H1 (cell line): ENCODE data around the gene CACNA1G. TPM values are rescaled to one million over a fixed set of nuclear protein-coding genes. Genes with fewer than 3 reads are reported as not detected.
A peak's percentile ranks its signal among the peaks of the same experiment; 100 is the strongest.

Source experiments
- KDM1A ChIP-seq: fragments of 200-600, 300-600 bp; sonication (generic); IDR thresholded peaks from 2 replicates; pipeline ENCODE4 v1.7.1; 2016; ENCODE audit warnings: mild to moderate bottlenecking, low read length, borderline replicate concordance
- PHF8 ChIP-seq: fragments of 200-600 bp; sonication (generic); conservative IDR thresholded peaks from 2 replicates; pipeline ENCODE4 v1.7.1; 2012; ENCODE audit warnings: low read depth, mild to moderate bottlenecking, inconsistent platforms, low read length, moderate library complexity
- RBBP5 ChIP-seq: IDR thresholded peaks from 2 replicates; pipeline ENCODE4 v1.7.1; 2012; ENCODE audit warnings: low read depth, mild to moderate bottlenecking, inconsistent platforms, low read length, moderate library complexity, borderline replicate concordance
- SP4 ChIP-seq: IDR thresholded peaks from 2 replicates; pipeline ENCODE4 v1.6.1; 2012; ENCODE audit warnings: low read length, inconsistent platforms
- polyA plus RNA-seq, 7 experiments: library from polyadenylated mRNA; depleted of rRNA in 3 of 7; stranded (reverse) in 5 of 7; unstranded in 2 of 7; fragments of >200 nt in 5 of 7; fragments of 200-250 nt in 2 of 7; gene quantifications; 1 replicate in 5 of 7; 2 replicates in 1 of 7; 4 replicates in 1 of 7; pipeline versions ENCODE4 v1.2.1 to v1.2.3, GENCODE V29; 2011 to 2013; ENCODE audit warnings: missing spikeins in 2 of 7, mixed read lengths in 2 of 7
- total RNA-seq: library from RNA; stranded (reverse); fragmentation: NEBNext Ultra II Directional; extraction: Animal tissue kit (Norgen Biotek cat#: 25700); gene quantifications from 2 replicates; pipeline ENCODE4 v1.2.1, GENCODE V29; 2021
- TF ChIP-seq, protein P1 (sequence below), 3 experiments: IDR thresholded peaks; 1 replicate in 2 of 3; 2 replicates in 1 of 3; pipeline versions ENCODE4 v1.5.1 to v1.6.1; 2011; ENCODE audit warnings: low read length in 3 of 3, mild to moderate bottlenecking in 3 of 3, inconsistent platforms in 2 of 3, low read depth in 1 of 3, moderate library complexity in 1 of 3; ENCODE audit not compliant: insufficient read depth in 1 of 3; ENCODE audit errors: control extremely low read depth in 1 of 3
- TF ChIP-seq, protein P2 (sequence below): IDR thresholded peaks from 2 replicates; pipeline ENCODE4 v1.6.1; 2012; ENCODE audit warnings: low read length, inconsistent platforms

Gene CACNA1G
- total and polyA plus RNA-seq, 2 of the 8 experiments (the other 6 are each of a cell fraction or from before 2014, with no cell fraction given): 2.9 to 4.9 TPM

DNA sequence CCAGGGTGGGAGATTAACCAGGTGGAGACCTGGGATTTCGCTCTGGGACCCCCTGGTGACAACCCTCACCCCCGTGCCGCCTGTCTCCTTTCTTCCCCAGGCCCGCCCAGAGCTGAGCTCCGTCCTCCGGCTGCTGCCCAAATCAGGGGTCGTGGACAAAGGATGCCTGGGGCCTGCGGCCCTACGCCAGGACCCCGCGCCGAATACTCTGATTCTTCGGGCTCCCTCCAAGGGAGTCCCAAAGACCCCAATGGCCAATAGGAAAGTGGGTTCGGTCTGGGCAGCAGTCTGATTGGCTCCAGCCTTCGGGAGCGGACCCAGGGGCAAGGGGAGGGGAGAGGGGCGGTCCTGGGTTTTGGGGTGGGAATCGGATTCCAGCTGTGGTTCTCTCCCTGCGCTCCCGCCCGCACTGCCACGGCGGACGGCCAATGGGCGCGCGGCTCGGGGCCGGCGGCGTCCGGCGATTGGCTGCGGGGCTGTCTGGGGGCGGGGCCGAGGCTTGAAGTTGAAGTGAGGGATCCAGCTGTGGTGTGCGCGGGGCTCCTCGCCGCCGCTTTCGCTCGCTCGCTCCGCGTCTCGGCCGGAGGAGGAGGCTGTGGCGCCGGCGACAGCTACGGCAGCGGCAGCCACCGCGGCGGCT lies at the start of gene CACNA1G (continued):
- peak; percentile 62 for TF ChIP-seq PHF8
- no peak for TF ChIP-seq RBBP5
- peak; percentile 86; the same call in 1 of the 2 replicates for TF ChIP-seq SP4
- TF ChIP-seq, protein P1, sequence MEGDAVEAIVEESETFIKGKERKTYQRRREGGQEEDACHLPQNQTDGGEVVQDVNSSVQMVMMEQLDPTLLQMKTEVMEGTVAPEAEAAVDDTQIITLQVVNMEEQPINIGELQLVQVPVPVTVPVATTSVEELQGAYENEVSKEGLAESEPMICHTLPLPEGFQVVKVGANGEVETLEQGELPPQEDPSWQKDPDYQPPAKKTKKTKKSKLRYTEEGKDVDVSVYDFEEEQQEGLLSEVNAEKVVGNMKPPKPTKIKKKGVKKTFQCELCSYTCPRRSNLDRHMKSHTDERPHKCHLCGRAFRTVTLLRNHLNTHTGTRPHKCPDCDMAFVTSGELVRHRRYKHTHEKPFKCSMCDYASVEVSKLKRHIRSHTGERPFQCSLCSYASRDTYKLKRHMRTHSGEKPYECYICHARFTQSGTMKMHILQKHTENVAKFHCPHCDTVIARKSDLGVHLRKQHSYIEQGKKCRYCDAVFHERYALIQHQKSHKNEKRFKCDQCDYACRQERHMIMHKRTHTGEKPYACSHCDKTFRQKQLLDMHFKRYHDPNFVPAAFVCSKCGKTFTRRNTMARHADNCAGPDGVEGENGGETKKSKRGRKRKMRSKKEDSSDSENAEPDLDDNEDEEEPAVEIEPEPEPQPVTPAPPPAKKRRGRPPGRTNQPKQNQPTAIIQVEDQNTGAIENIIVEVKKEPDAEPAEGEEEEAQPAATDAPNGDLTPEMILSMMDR (IDR thresholded peaks at IDR 0.05; ENCODE audit: control extremely low read depth in 1 of 3, insufficient read depth in 1 of 3, low read depth in 1 of 3, low read length in 3 of 3): no peak
- TF ChIP-seq KDM1A: peak; percentile 67; the same call in 1 of the 2 replicates
- TF ChIP-seq, protein P2, sequence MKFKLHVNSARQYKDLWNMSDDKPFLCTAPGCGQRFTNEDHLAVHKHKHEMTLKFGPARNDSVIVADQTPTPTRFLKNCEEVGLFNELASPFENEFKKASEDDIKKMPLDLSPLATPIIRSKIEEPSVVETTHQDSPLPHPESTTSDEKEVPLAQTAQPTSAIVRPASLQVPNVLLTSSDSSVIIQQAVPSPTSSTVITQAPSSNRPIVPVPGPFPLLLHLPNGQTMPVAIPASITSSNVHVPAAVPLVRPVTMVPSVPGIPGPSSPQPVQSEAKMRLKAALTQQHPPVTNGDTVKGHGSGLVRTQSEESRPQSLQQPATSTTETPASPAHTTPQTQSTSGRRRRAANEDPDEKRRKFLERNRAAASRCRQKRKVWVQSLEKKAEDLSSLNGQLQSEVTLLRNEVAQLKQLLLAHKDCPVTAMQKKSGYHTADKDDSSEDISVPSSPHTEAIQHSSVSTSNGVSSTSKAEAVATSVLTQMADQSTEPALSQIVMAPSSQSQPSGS: 0 out of 2 replicates have a peak, but pooled peaks have one; percentile 53
